NCI-H69 (cell line): ENCODE results near the gene EPS8L1.

Experiments
- DNase-seq: peaks from one replicate; lab custom pipeline; 2025; lab: John Stamatoyannopoulos, UW

EPS8L1 gene

DNA sequence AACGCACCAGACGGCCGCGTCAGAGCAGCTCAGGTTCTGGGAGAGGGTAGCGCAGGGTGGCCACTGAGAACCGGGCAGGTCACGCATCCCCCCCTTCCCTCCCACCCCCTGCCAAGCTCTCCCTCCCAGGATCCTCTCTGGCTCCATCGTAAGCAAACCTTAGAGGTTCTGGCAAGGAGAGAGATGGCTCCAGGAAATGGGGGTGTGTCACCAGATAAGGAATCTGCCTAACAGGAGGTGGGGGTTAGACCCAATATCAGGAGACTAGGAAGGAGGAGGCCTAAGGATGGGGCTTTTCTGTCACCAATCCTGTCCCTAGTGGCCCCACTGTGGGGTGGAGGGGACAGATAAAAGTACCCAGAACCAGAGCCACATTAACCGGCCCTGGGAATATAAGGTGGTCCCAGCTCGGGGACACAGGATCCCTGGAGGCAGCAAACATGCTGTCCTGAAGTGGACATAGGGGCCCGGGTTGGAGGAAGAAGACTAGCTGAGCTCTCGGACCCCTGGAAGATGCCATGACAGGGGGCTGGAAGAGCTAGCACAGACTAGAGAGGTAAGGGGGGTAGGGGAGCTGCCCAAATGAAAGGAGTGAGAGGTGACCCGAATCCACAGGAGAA lies 39.9 kb downstream of the EPS8L1 start:
- no peak for DNase-seq

- peak; percentile 56 for DNase-seq
These were observed 40.7 kb downstream of the EPS8L1 start for GRCh38 chr19:55116232-55116858.

DNA sequence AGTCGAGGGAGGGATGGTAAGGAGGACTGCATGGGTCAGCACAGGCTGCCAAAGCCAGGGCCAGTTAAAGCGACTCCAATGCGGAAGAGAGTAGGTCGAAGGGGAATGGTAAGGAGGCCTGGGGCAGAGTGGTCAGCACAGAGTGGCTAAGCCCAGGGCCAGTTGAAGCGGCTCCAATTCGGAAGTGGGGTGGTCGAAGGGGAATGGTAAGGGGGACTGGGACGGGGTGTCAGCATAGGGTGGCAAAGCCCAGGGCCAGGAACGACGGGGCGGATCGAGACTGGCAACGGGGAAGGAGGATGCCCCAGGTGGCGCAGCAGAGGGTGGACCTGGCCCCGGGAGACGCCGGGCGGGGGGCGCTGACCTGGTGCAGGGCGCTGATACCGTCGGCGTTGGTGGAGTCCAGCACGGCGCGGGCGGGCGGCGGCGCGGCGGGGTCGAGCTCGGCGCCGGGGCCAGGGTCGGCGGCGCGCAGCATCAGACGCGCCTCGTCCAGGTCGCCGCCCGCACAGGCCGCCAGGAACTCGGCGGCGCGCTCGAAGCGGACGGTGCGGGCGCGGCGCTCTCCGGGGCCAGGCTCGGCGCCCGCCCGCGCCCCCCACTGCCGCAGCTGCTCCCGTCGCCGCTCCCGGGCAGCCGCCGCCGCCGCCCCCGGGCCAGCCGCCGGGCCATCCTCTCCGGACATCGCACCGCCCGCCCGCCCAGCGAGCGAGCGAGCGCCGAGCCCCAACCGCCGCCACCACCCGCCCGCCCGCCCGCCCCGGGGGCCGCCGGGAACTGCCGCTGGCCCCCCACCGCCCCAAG lies 41.4 kb downstream of the EPS8L1 start, which contains the start of gene PPP1R12C:
Gene PPP1R12C, minus strand, starts transcription at position 779 of the 804 bp plus-strand sequence. Its CDS starts 94 bp downstream, at position 685.
- peak; percentile 61 for DNase-seq

GRCh38 chr19:55117663-55118391 lies 42.2 kb downstream of the EPS8L1 start:
- DNase-seq, result peak; percentile 100

DNA sequence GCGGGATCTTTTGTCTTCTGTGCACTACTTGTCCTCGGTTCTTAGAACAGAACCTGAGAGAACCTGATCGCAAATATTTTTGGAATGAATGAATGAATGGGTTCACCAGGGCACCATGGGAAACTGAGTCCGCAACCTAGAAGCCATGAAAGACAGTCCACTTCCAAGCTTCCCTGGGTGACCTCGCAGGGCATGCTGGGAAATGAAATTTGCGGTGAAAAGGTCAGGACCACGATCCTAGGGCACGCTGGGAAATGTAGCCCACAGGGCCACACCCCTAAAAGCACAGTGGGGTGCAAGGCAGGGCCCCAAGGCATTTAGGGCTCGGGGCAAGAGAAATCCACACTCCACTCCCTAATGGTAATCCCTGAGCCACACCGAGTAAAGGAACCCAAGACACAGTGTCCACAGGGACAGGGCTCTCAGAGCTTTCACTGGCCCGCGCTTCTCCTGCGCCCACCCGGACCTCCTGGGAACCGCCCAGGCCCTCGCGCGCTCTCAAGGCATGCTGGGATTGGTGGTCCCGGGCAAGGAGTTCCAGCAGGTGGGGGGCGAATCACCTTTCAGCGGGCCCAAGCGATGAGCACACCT lies 42.8 kb downstream of the EPS8L1 start:
- peak; percentile 57 for DNase-seq

- no peak for DNase-seq
These were observed 43.4 kb downstream of the EPS8L1 start for GRCh38 chr19:55119053-55119452.

DNA sequence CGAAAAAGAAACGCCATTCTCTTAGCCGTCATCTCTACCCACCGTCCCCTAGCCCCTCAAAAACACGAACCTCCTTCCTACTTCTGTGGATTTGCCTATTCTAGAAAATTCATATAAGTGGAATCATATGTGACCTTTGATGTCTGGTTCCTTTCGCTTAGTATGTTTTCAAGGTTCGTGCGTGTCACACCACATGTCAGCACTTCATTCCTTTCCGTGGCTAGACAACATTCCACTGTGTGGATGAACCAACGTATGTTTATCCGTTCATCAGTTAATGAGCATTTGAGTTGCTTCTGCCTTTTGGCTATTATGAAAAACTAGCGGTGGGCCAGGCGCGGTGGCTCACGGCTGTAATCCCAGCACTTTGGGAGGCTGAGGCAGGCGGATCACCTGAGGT lies 55.8 kb downstream of the EPS8L1 start:
- no peak for DNase-seq

DNA sequence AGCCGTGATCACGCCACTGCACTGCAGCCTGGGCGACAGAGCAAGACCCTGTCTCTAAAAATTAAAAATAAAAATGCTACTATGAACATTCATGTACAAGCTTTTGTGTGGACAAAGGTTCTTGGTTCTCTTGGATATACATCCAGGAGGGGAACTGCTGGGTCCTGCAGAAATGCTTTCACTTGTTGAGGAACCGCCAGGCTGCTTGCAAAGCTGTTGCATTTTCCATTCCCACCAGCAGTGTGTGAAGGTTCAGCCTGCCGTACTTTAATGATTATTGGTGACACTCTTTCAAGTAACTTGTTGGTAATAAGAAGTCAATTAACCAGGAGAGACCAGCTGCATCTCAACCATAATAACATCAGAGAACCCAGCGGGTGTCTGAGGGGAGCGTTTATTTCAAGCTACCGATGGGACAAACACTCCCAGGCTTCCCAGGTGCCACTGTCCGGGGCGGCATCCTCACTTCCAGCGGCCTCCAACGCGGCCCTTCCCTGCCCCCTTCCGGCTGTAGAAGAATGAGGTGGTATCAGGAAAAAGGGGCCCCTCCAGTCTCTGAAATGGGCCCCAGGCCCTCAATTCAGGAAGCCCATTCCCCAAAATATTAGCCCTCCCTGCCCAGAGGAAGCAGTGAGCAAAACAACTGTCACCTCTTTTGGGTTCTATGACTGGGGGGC lies 56.9 kb downstream of the EPS8L1 start:
- DNase-seq, result no peak

DNA sequence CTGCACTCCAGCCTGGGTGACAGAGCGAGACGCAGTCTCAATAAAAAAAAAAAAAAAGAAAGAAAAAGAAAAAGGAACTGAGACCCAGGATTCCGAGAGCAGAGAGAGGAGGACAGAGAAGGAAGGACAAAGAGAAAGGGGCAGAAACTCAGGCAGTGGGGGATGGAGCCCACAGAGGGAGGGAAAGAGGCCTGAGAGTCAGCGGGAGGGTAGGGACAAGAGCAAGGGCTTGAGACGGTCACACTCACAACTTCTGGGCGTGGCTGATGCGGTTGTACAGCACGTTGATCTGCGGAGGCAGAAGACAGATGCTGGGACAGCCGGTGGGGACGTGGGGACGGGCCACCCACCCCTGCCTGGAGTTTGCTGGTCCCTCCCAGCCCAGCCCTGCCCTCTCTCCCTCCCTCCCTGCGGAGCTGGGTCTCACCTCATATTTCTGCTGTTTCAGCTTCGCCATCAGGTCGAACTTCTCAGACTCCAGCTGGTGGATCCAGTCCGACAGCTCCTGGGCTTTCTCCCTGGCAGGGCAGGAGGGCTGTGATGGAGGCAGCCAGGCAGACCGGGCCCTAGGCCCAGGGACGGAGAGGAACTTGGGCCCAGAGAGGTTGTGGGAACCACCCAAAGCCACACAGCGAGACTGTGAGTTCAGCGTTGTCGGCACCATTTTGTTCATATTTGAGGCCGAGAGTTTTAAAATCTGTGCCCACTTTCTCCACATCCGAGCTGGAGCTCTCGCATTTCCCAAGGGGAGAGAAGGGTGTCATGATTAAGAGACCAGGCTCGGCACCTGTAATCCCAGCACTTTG lies 58.2 kb downstream of the EPS8L1 start:
- no peak for DNase-seq

GRCh38 chr19:55134736-55135135 lies 59.1 kb downstream of the EPS8L1 start:
- DNase-seq, result no peak

- DNase-seq, result no peak
These were observed 60.9 kb downstream of the EPS8L1 start for GRCh38 chr19:55136399-55137102.
